Vagina (tissue), 2 donors: ENCODE data around the gene CA5A.

ENCODE experiments used
- CTCF ChIP-seq, 3 experiments: fragments of 450-650 bp in 2 of 3; fragments of 200-600 bp in 1 of 3; sonication (generic) in 1 of 3; IDR thresholded peaks; one replicate each; pipeline ENCODE4 v1.5.1; 2017 to 2019; ENCODE audit warnings: antibody characterized with exemption in 3 of 3, mild to moderate bottlenecking in 2 of 3, moderate library complexity in 2 of 3
- POLR2A ChIP-seq, 2 donors: fragments of 450-650 bp; IDR thresholded peaks; one replicate each; pipeline ENCODE4 v1.6.1; 2017; ENCODE audit warnings: antibody characterized with exemption in 2 of 2, mild to moderate bottlenecking in 2 of 2, moderate library complexity in 2 of 2
- POLR2AphosphoS5 ChIP-seq, 2 donors: sonication (generic); formaldehyde crosslinking; IDR thresholded peaks; one replicate each; pipeline ENCODE4 v1.9.0; 2017; ENCODE audit warnings: antibody characterized with exemption in 2 of 2, mild to moderate bottlenecking in 2 of 2, low read depth in 1 of 2; ENCODE audit not compliant: insufficient read depth in 1 of 2

GRCh38 chr16:87854053-87854906 is 82.0 kb downstream of the CA5A start:
- TF ChIP-seq POLR2A (IDR thresholded peaks at IDR 0.05), result no peak
- TF ChIP-seq CTCF (IDR thresholded peaks at IDR 0.05), result no peak
- no peak for TF ChIP-seq POLR2AphosphoS5 (IDR thresholded peaks at IDR 0.05; ENCODE audit: insufficient read depth in 1 of 2, low read depth in 1 of 2)
